C4-2B (cell line): Measurements from ENCODE around the gene SMIM38.

Source experiments
- ZFX ChIP-seq: fragments of 450-650 bp; IDR thresholded peaks from 2 replicates; pipeline ENCODE4 v1.6.1; 2017
- TF ChIP-seq, protein P1 (sequence below): fragments of 450-650 bp; conservative IDR thresholded peaks from 2 replicates; pipeline ENCODE4 v1.5.1; 2017; ENCODE audit warnings: mild to moderate bottlenecking

DNA sequence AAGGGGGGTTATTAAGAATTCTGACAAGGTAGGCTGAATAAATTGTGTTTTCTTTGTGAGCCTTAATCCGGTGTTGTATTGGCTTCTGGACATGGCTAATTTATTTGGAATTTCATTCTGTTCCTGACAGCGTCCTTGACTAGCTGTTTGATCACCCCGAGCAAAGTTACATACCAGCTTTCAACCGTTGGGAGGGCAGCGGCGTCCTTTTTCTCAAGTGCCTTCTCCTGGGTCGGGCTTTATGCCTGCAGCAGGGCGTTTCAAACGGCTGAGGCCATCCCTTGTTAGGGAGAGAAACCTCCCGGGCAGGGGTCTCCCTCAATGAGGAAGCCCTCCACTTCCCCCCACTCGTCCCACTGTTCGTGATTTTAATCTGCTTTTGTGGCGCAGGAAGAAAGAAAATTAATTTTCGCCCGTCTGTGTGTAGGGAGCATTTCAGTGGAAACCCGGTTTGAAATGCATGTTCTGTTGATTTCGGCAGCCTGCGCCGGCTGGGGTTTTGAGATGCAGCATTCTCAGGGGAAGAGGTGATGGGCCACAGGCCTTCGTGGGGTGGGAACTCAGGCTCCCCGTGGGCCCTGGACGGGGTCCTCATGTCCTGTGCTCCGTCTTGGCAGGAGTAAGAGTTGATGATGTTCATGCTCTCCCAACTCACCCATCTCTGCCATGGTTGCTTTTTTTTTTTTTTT lies 2.9 kb upstream of the SMIM38 start:
- TF ChIP-seq, protein P1, sequence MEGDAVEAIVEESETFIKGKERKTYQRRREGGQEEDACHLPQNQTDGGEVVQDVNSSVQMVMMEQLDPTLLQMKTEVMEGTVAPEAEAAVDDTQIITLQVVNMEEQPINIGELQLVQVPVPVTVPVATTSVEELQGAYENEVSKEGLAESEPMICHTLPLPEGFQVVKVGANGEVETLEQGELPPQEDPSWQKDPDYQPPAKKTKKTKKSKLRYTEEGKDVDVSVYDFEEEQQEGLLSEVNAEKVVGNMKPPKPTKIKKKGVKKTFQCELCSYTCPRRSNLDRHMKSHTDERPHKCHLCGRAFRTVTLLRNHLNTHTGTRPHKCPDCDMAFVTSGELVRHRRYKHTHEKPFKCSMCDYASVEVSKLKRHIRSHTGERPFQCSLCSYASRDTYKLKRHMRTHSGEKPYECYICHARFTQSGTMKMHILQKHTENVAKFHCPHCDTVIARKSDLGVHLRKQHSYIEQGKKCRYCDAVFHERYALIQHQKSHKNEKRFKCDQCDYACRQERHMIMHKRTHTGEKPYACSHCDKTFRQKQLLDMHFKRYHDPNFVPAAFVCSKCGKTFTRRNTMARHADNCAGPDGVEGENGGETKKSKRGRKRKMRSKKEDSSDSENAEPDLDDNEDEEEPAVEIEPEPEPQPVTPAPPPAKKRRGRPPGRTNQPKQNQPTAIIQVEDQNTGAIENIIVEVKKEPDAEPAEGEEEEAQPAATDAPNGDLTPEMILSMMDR: no peak
- TF ChIP-seq ZFX: no peak
